NCI-H128 (cell line): ENCODE measurements around the gene FEZ2.

Experiments used
- DNase-seq: peaks from one replicate; lab custom pipeline; 2025; ENCODE audit not compliant: unreplicated experiment; lab: John Stamatoyannopoulos, UW

FEZ2 gene

GRCh38 chr2:36587556-36587955 is 10.4 kb downstream of the FEZ2 start:
- DNase-seq, result no peak

GRCh38 chr2:36587101-36587500 is 10.9 kb downstream of the FEZ2 start:
- no peak for DNase-seq

DNA sequence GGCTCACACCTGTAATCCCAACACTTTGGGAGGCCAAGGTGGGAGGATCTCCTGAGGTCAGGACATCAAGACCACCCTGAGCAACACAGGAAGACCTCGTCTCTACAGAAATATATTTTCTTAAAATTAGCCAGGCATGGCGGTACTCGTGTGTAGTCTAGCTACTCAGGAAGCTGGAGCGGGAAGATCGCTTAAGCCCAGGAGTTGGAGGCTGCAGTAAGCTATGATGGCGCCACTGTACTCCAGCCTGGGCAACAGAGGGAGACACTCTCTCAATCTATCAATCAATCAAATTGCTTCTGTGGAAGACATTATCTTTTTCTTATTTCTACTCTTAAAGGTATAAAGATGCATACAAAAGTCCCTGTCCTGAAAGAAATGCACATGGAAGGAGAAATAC is 11.3 kb downstream of the FEZ2 start:
- no peak for DNase-seq

DNA sequence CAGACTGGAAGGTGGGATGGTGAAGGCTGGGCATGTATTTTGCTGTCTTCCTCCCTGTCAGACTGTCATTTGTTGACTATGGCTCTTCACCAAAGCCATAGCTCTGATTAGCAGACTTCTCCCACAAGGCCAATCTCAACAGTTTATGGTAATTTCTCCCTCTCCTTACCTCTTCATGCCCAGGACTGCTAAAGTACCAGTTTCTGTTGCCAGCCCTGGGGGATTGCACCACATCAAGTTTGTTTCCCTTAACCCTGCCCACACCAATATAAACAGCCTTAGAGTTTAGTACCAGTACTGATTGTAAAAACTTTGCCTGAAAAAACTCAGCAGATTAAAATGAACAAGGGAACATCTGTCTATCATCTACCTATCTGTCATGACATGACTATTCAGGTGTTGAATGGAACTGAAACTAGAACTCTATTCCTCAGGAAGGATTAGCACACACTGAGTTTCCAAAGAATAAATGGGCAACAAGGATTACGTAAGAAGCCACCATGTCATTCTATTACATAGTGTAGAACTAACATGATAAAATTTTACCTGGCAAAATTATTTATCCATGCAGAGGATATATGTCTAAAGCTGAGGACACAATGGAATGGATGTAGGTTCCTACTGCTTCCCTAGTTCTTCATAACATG is 13.7 kb downstream of the FEZ2 start:
- DNase-seq, result no peak

GRCh38 chr2:36582951-36583350 is 15.0 kb downstream of the FEZ2 start:
- no peak for DNase-seq

GRCh38 chr2:36582538-36582937 is 15.4 kb downstream of the FEZ2 start:
- DNase-seq, result no peak

DNA sequence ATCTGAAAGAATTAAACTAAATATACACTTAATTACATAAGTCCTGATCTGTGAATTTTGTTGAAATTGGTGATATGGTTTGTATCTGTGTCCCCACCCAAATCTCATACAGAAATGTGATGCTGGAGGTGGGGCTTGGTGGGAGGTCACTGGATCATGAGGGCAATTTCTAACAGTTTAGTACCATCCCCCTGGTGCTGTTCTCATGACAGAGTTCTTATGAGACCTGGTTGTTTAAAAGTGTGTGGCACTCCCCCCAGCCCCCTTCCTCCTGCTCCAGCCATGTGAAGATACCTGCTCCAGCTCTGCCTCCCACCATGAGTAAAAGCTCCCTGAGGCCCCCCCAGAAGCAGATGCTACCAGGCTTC is 18.7 kb downstream of the FEZ2 start:
- DNase-seq, result no peak

- DNase-seq, result no peak
These were observed 19.3 kb downstream of the FEZ2 start for GRCh38 chr2:36578343-36579296.

DNA sequence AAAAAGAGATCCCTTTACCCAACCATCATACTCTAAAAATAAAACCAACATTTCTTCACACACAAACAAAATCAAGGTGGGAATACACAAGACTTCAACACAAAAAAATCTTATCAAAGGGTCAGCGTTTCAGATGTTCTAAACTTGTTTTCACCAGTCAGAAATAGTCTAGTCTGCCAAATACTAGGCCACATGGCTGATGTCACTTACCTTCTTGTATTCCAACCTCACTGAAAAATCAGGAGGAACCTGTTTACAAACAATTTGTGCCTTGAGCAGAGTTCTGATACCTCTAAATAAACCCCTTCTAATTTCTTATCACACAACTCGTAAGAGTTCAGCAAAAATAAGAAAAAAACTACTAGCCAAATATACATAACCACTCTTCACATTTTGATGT is 20.1 kb downstream of the FEZ2 start:
- DNase-seq, result no peak

DNA sequence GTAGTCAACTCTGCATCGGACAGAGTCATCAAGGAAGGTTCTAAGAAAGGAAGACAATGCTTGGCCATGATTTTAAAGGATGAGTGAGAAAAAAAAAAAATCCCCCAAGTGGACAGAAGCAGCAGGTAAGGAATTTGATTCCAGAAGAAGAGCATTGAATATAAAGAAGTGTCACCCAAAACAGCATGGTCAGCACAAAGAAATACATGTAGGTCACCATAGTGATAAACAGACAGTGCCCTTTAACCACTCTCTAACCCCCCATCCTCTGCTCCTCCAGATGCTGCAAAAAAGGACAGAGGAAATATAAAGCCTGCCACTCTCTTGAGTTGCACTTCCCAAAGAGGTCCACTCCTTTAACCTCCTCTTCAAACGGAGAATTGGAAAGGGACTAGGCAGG is 23.4 kb downstream of the FEZ2 start:
- DNase-seq, result no peak

GRCh38 chr2:36573165-36573564 is 24.8 kb downstream of the FEZ2 start:
- no peak for DNase-seq

- no peak for DNase-seq
These were observed 25.3 kb downstream of the FEZ2 start for GRCh38 chr2:36572719-36573059.

GRCh38 chr2:36572054-36572718 is 25.8 kb downstream of the FEZ2 start:
- DNase-seq, result no peak

DNA sequence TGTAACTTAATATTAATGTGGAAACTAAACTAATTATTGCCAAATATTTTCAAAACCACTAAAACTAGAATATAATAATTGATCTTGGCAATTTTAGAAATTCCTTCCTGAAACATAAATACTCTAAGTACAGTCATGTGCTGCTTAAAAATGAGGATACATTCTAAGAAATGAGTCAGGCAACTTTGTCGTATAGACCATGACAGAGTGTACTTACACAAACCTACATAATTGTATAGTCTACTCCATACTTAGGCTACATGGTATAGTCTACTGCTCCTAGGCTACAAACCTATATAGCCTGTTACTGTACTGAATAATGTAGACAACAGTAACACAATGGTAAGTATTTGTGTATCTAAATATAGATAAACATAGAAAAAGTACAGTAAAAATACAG is 27.6 kb downstream of the FEZ2 start:
- no peak for DNase-seq

DNA sequence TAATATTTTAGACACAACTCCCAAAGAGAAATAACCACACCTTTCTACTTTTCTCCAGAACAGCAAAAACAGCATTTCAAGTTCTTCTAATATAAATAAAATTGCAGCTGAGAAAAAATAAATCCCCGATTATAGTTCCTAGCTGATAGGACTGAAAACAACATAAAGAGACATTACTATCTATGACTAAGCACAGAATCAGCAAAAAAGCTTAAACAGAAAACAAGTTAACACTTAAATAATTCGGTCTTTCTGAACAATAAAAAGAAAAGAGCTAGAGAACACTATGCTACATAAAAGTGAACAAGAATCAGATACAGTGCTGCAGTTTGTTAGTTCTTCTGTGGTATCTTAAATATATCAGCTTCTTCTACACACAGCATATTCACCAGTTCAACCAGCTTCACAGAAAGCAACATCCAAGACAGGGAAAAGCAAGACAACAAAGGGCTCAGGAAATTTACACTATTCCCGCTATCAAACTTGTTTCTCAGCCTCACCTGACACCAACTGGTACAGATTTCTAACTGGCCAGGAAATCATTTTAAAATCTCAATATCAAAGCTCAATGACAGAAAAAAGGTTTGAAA is 28.6 kb downstream of the FEZ2 start:
- no peak for DNase-seq

DNA sequence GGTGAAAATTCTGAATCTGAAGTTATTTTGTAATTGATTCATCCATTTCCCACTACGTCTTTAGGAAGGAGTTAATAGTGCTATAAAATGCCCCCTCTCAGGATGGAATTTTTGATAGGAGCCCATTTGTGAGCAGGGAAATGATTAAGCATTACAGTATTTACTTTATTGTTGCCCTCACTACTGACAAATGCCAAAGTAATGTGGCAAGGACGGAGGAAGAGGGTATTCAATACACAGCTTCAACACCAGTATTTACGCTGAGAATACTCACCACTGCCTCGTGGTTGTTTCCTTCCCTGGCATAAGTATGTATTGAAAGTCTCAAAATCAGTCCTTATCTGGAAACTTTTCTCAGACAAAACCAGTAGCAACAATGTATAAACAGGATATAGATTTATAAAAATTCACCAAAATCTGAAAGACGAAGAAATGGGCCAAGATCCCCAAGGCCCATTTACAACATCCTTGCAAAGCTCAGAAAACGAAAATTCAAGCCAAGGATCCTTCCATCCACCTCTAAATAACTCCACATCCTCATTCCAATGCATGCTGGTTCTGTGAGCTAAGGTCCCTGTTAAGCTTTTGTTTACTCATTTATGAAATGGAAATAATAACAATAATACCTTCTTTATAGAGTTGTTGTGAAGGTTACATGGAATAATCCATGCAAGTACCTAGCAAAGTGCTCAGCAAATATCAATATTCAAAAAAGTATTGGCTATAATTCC is 29.3 kb downstream of the FEZ2 start:
- no peak for DNase-seq

GRCh38 chr2:36567711-36568408 is 30.1 kb downstream of the FEZ2 start:
- DNase-seq, result no peak

GRCh38 chr2:36566887-36567286 is 31.1 kb downstream of the FEZ2 start:
- DNase-seq, result no peak

DNA sequence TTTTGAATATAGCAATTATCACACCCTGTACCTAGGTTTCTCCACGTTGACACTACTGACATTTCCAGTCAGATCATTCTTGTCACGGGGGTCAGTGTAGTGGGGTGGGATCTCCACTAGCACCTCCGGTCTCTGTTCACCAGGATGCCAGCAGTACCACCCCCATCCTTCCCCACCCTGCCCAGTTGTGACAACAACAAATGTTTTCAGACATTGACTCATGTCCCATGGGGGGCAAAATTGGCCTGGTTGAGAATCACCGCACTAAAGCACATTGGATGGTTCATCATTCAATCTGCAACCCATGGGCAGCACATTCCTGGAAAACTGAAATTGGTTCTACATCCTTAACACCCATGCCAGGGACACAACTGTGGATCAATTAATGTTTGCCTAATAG is 32.3 kb downstream of the FEZ2 start:
- no peak for DNase-seq

DNA sequence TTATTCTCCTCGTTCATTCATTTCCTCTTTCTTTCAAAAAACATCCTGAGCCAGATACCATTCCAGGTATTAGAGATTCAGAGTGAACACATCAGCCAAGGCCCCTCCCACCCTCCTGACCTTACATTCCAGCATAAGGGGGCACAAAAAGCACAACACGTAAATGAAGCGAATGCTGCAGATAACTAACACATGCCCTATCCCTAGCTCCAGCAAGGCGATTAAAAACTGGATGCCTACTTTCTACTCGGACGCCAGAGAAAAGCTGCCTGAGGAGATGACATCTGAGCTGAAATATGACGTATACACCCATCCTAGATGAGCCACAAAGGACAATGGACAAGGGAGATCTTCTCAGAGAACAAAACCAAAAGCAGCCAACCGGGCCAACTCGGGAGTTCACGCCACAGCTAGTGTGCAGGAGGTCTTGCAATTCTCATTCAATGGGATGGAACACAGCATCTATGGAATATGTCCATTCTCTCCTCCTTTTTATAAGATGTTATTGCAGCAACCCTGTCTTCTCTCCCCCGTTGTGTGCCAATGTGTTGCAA is 33.5 kb downstream of the FEZ2 start:
- no peak for DNase-seq
